Body of pancreas (tissue), 4 donors: ENCODE results near the gene MRE11.

Experiments used
- CTCF ChIP-seq, 7 experiments: fragments of 450-650 bp in 4 of 7; fragments of 200-600 bp in 3 of 7; sonication (generic) in 3 of 7; IDR thresholded peaks; one replicate each; pipeline ENCODE4 v1.5.1; 2016 to 2019; ENCODE audit warnings: antibody characterized with exemption in 7 of 7
- POLR2A ChIP-seq, 3 donors: fragments of 450-650 bp; IDR thresholded peaks; one replicate each; pipeline ENCODE4 v1.6.1; 2016; ENCODE audit warnings: antibody characterized with exemption in 3 of 3, mild to moderate bottlenecking in 2 of 3

DNA sequence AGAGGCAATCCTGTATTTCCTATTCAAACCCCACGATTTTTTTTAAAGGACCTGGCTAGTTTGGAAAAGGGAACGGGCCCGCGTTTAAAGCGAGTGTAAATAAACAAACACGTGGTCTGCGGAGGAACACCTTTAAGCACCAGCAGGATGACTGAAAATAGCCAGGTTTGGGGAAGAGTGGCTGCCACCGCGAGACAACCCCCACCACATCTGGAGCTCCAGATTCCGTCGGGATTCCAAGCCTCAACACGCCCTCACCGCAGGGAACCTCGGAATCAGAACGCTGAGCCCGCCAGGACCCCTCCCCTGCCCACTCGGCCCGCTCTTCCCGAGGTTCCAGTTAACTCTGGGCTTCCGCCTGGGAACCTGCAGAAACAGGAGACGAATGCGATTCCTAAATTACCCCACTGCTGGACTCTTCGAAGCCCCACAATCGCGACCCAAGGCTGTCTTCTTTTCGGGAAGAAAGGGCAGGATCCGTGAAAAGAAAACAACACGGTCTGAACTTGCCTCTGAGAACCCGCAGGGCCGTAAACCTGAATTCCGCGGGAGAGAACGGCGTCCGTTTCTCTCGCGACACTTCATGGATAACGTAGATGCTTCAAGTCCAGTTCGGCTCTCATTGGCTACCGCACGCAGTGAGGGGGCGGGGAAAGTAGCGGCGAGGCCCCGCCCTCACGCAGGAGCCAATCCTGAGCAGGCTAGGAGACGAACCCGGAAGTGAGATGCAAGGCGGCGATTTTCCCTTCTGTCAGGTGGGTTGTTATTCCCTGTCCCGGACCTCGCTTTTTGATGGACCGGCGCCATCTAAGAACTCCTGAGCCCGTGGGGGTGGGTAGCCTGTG lies at the start of gene MRE11, which contains the start of gene ANKRD49:
- peak in 1 of 7 experiments; percentile 1 for TF ChIP-seq CTCF (IDR thresholded peaks at IDR 0.05)
- TF ChIP-seq POLR2A (IDR thresholded peaks at IDR 0.05) = peak; percentile 61 to 81 (median 81)
